ENCODE data around the gene DEPDC1B. TPM values are rescaled to one million over a fixed set of nuclear protein-coding genes. Genes with fewer than 3 reads are reported as not detected.

DEPDC1B gene
- total and polyA plus RNA-seq, 2 of the 4 experiments (the other 2 are of a cell fraction), result 4.4 to 9.3 TPM

DNA sequence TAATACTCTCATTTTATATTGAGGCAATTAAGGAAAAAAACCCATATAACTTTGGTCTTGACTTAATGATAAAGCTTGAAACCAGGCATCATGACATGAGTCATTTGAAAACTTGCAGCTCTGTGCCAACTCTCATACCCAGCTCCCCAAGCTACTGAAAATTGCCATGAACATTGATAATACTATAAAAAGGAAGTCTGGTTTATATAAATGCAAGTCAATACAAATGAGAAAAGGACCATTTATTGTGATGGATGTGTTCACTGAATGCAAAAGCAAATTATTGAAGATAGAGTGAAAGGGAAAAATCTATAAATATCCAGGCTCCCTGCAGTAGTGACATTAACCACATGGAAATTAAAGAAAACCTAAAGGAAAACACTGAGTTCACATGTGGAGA lies 116.3 kb downstream of the DEPDC1B start:
- TF ChIP-seq CHD1 (IDR thresholded peaks at IDR 0.05; ENCODE audit: low read depth, low read length), result no peak
- no peak overlapping the region for H3K14ac ChIP-seq (replicated peaks; ENCODE audit: low read depth, low read length)
- no peak overlapping the region for H2AFZ ChIP-seq (replicated peaks; ENCODE audit: low read length, poor library complexity)
- H2AK5ac ChIP-seq (ENCODE audit: low read depth, low read length), result no peak overlapping the region
- H3K4ac ChIP-seq (ENCODE audit: low read depth, low read length), result no peak overlapping the region
- H3K23ac ChIP-seq (ENCODE audit: low read depth, low read length), result no peak overlapping the region
- H3K56ac ChIP-seq (ENCODE audit: extremely low read depth, insufficient read depth, low read length), result no peak overlapping the region
- no peak overlapping the region for H2BK5ac ChIP-seq (ENCODE audit: low read depth, low read length, poor library complexity, severe bottlenecking)
- no peaks in the 10 kb centered on the region for H4K20me1 ChIP-seq (ENCODE audit: insufficient read depth, low read length)
- H4K8ac ChIP-seq (ENCODE audit: low read depth in 2 of 2, low read length in 2 of 2), result no peak overlapping the region
- no peak overlapping the region for H3K4me3 ChIP-seq (ENCODE audit: insufficient read depth, low read depth, low read length)
- H3K4me2 ChIP-seq (ENCODE audit: low read depth, low read length), result no peak overlapping the region
- H4K91ac ChIP-seq (ENCODE audit: insufficient read depth, low read depth, low read length), result no peak overlapping the region
- H3K9me3 ChIP-seq (ENCODE audit: control insufficient read depth, insufficient read depth, low read length), result no peaks in the 10 kb centered on the region
- DNase-seq, result no peak
- BruUV-seq (replicated peaks), result no TSS peak
- H3K79me1 ChIP-seq (ENCODE audit: low read depth in 1 of 2, low read length in 2 of 2), result no peaks in the 10 kb centered on the region
- H3K27me3 ChIP-seq (ENCODE audit: control insufficient read depth, insufficient read depth, low read length), result no peaks in the 10 kb centered on the region
- H2AK9ac ChIP-seq (replicated peaks; ENCODE audit: low read depth, low read length, poor library complexity), result no peak overlapping the region
- no peaks in the 10 kb centered on the region for H3K9me1 ChIP-seq (ENCODE audit: insufficient read depth, low read length)
- no peak overlapping the region for H2BK15ac ChIP-seq (ENCODE audit: low read depth, low read length)
- H2BK20ac ChIP-seq (ENCODE audit: low read depth, low read length), result no peak overlapping the region
- no peaks in the 10 kb centered on the region for H3K4me1 ChIP-seq (ENCODE audit: control insufficient read depth, insufficient read depth, low read length)
- dilution Hi-C loops (cut with HindIII; ENCODE audit: low sequenced_read_pairs, unreplicated experiment) (no loop called here), intact Hi-C loops (cut with micrococcal nuclease) (loop anchor here (5.0 kb wide), 1 partner anchor 191 kb away; no protein-coding TSS in a partner anchor), in situ Hi-C loops (cut with MboI; ENCODE audit: low sequenced_read_pairs) (no loop called here)
- no peak overlapping the region for H3K18ac ChIP-seq (ENCODE audit: low read depth, low read length)
- H2BK120ac ChIP-seq (ENCODE audit: low read depth, low read length), result no peak overlapping the region
- H3K27ac ChIP-seq (ENCODE audit: insufficient read depth, low read length), result no peak overlapping the region
- H3K36me3 ChIP-seq (ENCODE audit: control insufficient read depth, insufficient read depth, low read length), result no peaks in the 10 kb centered on the region
- no peak overlapping the region for H4K5ac ChIP-seq (ENCODE audit: low read depth, low read length)
- no peak overlapping the region for H3K9ac ChIP-seq (ENCODE audit: low read depth, low read length)
- CTCF ChIA-PET, result interaction anchor here (1.0 kb wide), 1 partner anchor 93 kb away, joined by 3 read pairs; no protein-coding TSS in a partner anchor
- POLR2A ChIA-PET (ENCODE audit: unreplicated experiment), result no interaction called here
- ATAC-seq (ENCODE audit: low read depth), result no peak

Measured in IMR-90 (cell line).